GM23338 (cell line): ENCODE results near the gene HTRA1.

Experiments
- CREB1 ChIP-seq: fragments of 250-450 bp; sonication (Bioruptor Pico); IDR thresholded peaks from 2 replicates; pipeline ENCODE4 v1.5.0; 2020; ENCODE audit warnings: low read depth, mild to moderate bottlenecking, moderate library complexity
- EZH2 ChIP-seq: fragments of 200-600 bp; sonication (generic); IDR thresholded peaks from one replicate; pipeline ENCODE4 v1.8.0; 2017; ENCODE audit warnings: antibody characterized with exemption, mild to moderate bottlenecking, low read depth; ENCODE audit not compliant: unreplicated experiment
- EZH2phosphoT487 ChIP-seq: fragments of 200-600 bp; sonication (generic); IDR thresholded peaks from one replicate; pipeline ENCODE4 v1.8.1; 2018; ENCODE audit warnings: antibody characterized with exemption; ENCODE audit not compliant: unreplicated experiment
- NANOG ChIP-seq: IDR thresholded peaks from 2 replicates; pipeline ENCODE4 v1.6.1; 2016; ENCODE audit warnings: antibody characterized with exemption, borderline replicate concordance
- POLR2AphosphoS5 ChIP-seq: IDR thresholded peaks from 2 replicates; pipeline ENCODE4 v1.6.1; 2016; ENCODE audit warnings: antibody characterized with exemption, low read depth
- ZNF331 ChIP-seq: fragments of 250-450 bp; sonication (Bioruptor Pico); IDR thresholded peaks from 2 replicates; pipeline ENCODE4 v1.5.0; 2020; ENCODE audit warnings: low read depth, mild to moderate bottlenecking, moderate library complexity
- TF ChIP-seq, protein P1 (sequence below), 2 experiments: fragments of 200-600 bp in 1 of 2; sonication (generic) in 1 of 2; conservative IDR thresholded peaks; 2 replicates each; pipeline versions ENCODE4 v1.5.1 to v1.6.1; 2016 to 2017; ENCODE audit warnings: antibody characterized with exemption in 2 of 2, low read depth in 2 of 2, mild to moderate bottlenecking in 2 of 2, moderate library complexity in 1 of 2
- TF ChIP-seq, protein P2 (sequence below): IDR thresholded peaks from one replicate; pipeline ENCODE4 v1.6.1; 2018; ENCODE audit warnings: antibody characterized with exemption; ENCODE audit not compliant: unreplicated experiment
- TF ChIP-seq, protein P3 (sequence below): IDR thresholded peaks from 2 replicates; pipeline ENCODE4 v1.6.1; 2016; ENCODE audit warnings: antibody characterized with exemption

DNA sequence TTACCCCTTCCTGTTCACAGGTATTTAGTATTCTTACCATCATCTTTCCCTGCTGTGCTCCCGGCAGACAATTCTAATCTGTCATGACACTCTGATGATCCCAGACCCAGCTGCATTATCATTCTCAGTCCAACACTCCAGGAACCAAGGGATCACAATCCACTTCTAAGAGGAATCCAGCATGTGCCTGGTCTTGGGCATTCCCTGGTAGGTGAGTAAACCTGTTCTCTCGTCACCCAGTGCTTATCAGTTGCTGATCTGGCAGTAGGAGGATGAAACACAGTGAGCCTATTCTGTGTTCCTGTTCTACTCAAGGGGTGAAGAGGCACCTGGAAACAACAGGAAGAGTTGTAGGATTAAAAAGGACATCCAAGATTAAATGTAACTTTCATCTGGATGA lies 97.9 kb downstream of the HTRA1 start:
- TF ChIP-seq EZH2 (no peak), POLR2AphosphoS5 (no peak), CREB1 (no peak), EZH2phosphoT487 (no peak), NANOG (no peak), ZNF331 (CRISPR knock-in tag) (no peak)
- TF ChIP-seq, protein P1, sequence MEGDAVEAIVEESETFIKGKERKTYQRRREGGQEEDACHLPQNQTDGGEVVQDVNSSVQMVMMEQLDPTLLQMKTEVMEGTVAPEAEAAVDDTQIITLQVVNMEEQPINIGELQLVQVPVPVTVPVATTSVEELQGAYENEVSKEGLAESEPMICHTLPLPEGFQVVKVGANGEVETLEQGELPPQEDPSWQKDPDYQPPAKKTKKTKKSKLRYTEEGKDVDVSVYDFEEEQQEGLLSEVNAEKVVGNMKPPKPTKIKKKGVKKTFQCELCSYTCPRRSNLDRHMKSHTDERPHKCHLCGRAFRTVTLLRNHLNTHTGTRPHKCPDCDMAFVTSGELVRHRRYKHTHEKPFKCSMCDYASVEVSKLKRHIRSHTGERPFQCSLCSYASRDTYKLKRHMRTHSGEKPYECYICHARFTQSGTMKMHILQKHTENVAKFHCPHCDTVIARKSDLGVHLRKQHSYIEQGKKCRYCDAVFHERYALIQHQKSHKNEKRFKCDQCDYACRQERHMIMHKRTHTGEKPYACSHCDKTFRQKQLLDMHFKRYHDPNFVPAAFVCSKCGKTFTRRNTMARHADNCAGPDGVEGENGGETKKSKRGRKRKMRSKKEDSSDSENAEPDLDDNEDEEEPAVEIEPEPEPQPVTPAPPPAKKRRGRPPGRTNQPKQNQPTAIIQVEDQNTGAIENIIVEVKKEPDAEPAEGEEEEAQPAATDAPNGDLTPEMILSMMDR (conservative IDR thresholded peaks at IDR 0.05; ENCODE audit: low read depth in 2 of 2), result no peak
- TF ChIP-seq, protein P2, sequence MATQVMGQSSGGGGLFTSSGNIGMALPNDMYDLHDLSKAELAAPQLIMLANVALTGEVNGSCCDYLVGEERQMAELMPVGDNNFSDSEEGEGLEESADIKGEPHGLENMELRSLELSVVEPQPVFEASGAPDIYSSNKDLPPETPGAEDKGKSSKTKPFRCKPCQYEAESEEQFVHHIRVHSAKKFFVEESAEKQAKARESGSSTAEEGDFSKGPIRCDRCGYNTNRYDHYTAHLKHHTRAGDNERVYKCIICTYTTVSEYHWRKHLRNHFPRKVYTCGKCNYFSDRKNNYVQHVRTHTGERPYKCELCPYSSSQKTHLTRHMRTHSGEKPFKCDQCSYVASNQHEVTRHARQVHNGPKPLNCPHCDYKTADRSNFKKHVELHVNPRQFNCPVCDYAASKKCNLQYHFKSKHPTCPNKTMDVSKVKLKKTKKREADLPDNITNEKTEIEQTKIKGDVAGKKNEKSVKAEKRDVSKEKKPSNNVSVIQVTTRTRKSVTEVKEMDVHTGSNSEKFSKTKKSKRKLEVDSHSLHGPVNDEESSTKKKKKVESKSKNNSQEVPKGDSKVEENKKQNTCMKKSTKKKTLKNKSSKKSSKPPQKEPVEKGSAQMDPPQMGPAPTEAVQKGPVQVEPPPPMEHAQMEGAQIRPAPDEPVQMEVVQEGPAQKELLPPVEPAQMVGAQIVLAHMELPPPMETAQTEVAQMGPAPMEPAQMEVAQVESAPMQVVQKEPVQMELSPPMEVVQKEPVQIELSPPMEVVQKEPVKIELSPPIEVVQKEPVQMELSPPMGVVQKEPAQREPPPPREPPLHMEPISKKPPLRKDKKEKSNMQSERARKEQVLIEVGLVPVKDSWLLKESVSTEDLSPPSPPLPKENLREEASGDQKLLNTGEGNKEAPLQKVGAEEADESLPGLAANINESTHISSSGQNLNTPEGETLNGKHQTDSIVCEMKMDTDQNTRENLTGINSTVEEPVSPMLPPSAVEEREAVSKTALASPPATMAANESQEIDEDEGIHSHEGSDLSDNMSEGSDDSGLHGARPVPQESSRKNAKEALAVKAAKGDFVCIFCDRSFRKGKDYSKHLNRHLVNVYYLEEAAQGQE, result no peak
- TF ChIP-seq, protein P3, sequence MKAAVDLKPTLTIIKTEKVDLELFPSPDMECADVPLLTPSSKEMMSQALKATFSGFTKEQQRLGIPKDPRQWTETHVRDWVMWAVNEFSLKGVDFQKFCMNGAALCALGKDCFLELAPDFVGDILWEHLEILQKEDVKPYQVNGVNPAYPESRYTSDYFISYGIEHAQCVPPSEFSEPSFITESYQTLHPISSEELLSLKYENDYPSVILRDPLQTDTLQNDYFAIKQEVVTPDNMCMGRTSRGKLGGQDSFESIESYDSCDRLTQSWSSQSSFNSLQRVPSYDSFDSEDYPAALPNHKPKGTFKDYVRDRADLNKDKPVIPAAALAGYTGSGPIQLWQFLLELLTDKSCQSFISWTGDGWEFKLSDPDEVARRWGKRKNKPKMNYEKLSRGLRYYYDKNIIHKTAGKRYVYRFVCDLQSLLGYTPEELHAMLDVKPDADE, result no peak
